ENCODE data around the gene OXNAD1. TPM values are rescaled to one million over a fixed set of nuclear protein-coding genes. Genes with fewer than 3 reads are reported as not detected.

OXNAD1 gene
- total RNA-seq, 2 experiments from 2014 or later, result 64.0 to 70.4 TPM

- Mint-ChIP-seq H3K36me3 (ENCODE audit: low read depth) (no peaks in the 10 kb centered on the region), H3K9me3 (no peaks in the 10 kb centered on the region), H3K4me1 (peaks cover 29% of the 10 kb centered on the region), H3K27me3 (no peaks in the 10 kb centered on the region), H3K27ac (no peak overlapping the region), H3K4me3 (no peak overlapping the region)
- ChIA-PET POLR2A (no interaction called here), CTCF (interaction anchor here (0.7 to 0.8 kb wide), 3 partner anchors 14 to 241 kb away, joined by 4 to 6 read pairs (median 5); no protein-coding TSS in a partner anchor)
- no peak for DNase-seq
Measured at GRCh38 chr3:16251316-16252085, 13.5 kb upstream of the OXNAD1 start.

GRCh38 chr3:16252243-16252978 is 12.6 kb upstream of the OXNAD1 start:
- Mint-ChIP-seq H3K27me3 (no peaks in the 10 kb centered on the region), H3K9me3 (no peaks in the 10 kb centered on the region), H3K4me3 (no peak overlapping the region), H3K36me3 (ENCODE audit: low read depth) (no peaks in the 10 kb centered on the region), H3K27ac (no peak overlapping the region), H3K4me1 (peaks cover 22% of the 10 kb centered on the region)
- ChIA-PET CTCF (interaction anchor here (0.6 to 0.7 kb wide), 3 partner anchors 15 to 276 kb away, joined by 3 to 5 read pairs (median 4); no protein-coding TSS in a partner anchor), POLR2A (no interaction called here)
- DNase-seq, result no peak

DNA sequence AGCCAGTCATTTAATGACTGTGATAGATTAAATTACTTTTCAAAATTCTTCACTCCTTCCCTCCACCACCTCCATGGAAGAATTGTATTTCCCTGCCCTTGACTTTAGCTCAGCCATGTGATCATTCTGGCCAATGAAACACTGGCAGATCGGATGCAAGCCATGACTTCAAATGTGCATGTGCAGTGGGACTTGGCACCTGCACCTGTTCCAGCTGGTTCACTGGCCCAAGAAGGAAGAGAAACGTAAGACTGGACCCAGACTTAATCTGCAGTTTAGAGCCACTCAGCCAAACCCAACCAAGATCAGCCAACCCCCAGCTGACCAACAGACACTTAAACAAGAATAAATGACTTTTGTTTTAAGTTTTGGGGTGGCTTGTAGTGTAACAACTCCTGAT is 12.0 kb upstream of the OXNAD1 start:
- POLR2A ChIA-PET, result no interaction called here
- H3K4me3 Mint-ChIP-seq, result no peak overlapping the region

DNA sequence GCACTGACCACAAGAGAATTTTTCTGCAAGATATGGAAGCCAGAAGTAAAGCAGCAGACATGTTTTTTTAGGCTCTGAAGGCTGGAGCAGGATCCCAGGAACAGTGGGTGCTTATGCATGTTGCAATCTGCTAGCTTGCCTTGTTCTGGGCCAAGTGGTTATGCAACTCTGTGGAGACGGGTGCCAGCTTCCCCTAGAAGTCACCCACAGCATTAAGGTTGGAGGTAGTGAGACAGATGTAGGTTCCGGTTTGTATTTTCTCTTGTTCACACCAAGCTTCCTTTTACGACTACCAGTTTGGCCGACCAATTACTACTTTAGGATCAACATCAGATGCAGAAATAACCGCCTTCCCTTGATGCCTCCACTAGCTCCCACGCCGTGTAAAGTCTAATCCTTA is 11.4 kb upstream of the OXNAD1 start:
- no peak overlapping the region for H3K27ac Mint-ChIP-seq
- H3K4me1 Mint-ChIP-seq, result peaks cover 16% of the 10 kb centered on the region
- no peaks in the 10 kb centered on the region for H3K27me3 Mint-ChIP-seq
- DNase-seq, result no peak
- H3K36me3 Mint-ChIP-seq (ENCODE audit: low read depth), result no peaks in the 10 kb centered on the region
- H3K4me3 Mint-ChIP-seq, result no peak overlapping the region
- CTCF ChIA-PET, result interaction anchor here (1.2 to 2.3 kb wide), 3 partner anchors 11 to 66 kb away, joined by 3 to 8 read pairs (median 5); partner anchors contain the start of genes DPH3 and OXNAD1
- POLR2A ChIA-PET, result no interaction called here
- H3K9me3 Mint-ChIP-seq, result no peaks in the 10 kb centered on the region

More for the DNA sequence above, 12.0 kb upstream of the OXNAD1 start:
- Mint-ChIP-seq H3K4me1 (peaks cover 17% of the 10 kb centered on the region), H3K36me3 (ENCODE audit: low read depth) (no peaks in the 10 kb centered on the region), H3K27me3 (no peaks in the 10 kb centered on the region), H3K27ac (no peak overlapping the region), H3K9me3 (no peaks in the 10 kb centered on the region)
- CTCF ChIA-PET, result interaction anchor here (0.6 kb wide), 1 partner anchor 276 kb away, joined by 3 read pairs; no protein-coding TSS in a partner anchor
- DNase-seq, result no peak

DNA sequence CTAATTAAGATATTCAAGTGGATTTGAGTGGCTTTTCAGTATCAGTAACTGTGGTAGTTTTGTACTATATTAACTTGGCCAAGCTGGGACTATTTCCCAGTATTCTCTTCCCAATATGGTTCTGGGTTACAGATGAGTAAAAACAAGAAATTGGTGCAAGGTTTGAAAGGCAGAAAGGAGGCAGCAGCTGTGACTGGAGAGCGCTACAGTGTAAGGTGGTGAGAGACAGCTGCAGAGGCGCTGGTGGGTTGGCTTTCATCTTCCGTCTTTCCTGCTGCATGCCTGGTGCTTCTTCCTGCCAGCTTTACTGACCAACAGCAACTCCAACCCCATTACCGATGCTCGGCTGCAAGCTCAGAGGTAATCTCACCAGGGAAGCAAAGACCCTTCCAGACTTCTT is 10.1 kb upstream of the OXNAD1 start:
- H3K27me3 Mint-ChIP-seq, result no peaks in the 10 kb centered on the region
- no peak for DNase-seq
- H3K36me3 Mint-ChIP-seq (ENCODE audit: low read depth), result peaks cover 5% of the 10 kb centered on the region
- ChIA-PET POLR2A (no interaction called here), CTCF (interaction anchor here (0.7 to 2.3 kb wide), 6 partner anchors 9 to 640 kb away, joined by 3 to 8 read pairs (median 4); partner anchors contain the start of genes DPH3 and OXNAD1)
- peak overlapping the region; percentile 38 for H3K27ac Mint-ChIP-seq
- H3K9me3 Mint-ChIP-seq, result no peaks in the 10 kb centered on the region
- peak overlapping the region; percentile 21 for H3K4me3 Mint-ChIP-seq
- peaks cover 27% of the 10 kb centered on the region for H3K4me1 Mint-ChIP-seq

- Mint-ChIP-seq H3K27me3 (no peaks in the 10 kb centered on the region), H3K4me3 (peak overlapping the region; percentile 21), H3K27ac (peak overlapping the region; percentile 38), H3K4me1 (peaks cover 29% of the 10 kb centered on the region), H3K9me3 (no peaks in the 10 kb centered on the region), H3K36me3 (ENCODE audit: low read depth) (peaks cover 8% of the 10 kb centered on the region)
- ChIA-PET CTCF (interaction anchor here (0.6 to 2.3 kb wide), 4 partner anchors 9 to 652 kb away, joined by 3 to 8 read pairs (median 4); partner anchors contain the start of genes DPH3 and OXNAD1), POLR2A (no interaction called here)
- no peak for DNase-seq
Measured at GRCh38 chr3:16255326-16255725, 9.7 kb upstream of the OXNAD1 start.

- Mint-ChIP-seq H3K9me3 (no peaks in the 10 kb centered on the region), H3K27ac (no peak overlapping the region), H3K4me3 (no peak overlapping the region), H3K27me3 (no peaks in the 10 kb centered on the region), H3K4me1 (peaks cover 29% of the 10 kb centered on the region), H3K36me3 (ENCODE audit: low read depth) (peaks cover 8% of the 10 kb centered on the region)
- ChIA-PET CTCF (interaction anchor here (0.6 to 2.3 kb wide), 3 partner anchors 9 to 652 kb away, joined by 3 to 8 read pairs (median 4); partner anchors contain the start of genes DPH3 and OXNAD1), POLR2A (no interaction called here)
- no peak for DNase-seq
Measured at GRCh38 chr3:16255726-16256125, 9.3 kb upstream of the OXNAD1 start.

DNA sequence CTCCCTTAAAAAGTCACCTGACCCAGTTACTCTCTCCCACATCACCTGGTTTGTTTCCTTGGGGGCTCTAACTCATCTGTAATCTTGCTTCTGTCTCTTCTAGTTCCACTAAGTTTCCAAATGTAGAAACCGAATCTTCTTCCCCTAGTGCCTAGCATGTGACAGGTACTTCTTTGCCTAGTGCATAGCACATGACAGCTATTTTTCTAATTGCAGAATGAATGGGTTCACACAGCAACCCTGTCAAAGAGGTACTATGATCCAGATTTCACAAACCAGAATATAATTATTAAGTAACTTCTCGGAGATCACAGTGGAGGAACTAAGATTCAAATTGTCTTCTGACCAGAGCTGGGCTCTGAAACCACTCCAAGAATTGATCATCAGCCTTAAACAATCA is 7.7 kb upstream of the OXNAD1 start:
- POLR2A ChIA-PET, result no interaction called here
- CTCF ChIA-PET, result interaction anchor here (1.2 kb wide), 1 partner anchor 69 kb away, joined by 3 read pairs; no protein-coding TSS in a partner anchor

DNA sequence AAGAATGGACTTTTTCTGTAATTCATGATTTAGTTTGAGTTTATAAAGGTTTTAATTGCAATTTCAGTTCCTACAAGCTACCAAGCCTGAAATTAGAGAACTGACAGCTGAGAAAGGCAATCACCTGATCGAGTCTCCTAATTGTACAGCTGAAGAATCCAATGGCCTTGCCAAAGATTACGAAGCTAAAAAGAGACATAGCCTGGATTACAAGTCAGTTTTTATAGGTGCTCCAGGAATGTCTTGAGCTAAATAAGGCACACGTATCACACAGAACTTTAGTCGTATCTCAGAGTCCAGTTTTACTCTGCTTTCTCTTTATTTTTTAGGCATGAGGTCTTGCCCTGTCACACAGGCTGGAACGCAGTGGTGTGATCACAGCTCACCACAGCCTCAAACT is 6.8 kb upstream of the OXNAD1 start:
- H3K4me3 Mint-ChIP-seq, result no peak overlapping the region
- ChIA-PET POLR2A (no interaction called here), CTCF (interaction anchor here (0.7 to 1.0 kb wide), 2 partner anchors 52 to 292 kb away, joined by 3 to 4 read pairs; no protein-coding TSS in a partner anchor)
- DNase-seq, result no peak
- H3K27me3 Mint-ChIP-seq, result no peaks in the 10 kb centered on the region
- peaks cover 29% of the 10 kb centered on the region for H3K4me1 Mint-ChIP-seq
- no peak overlapping the region for H3K27ac Mint-ChIP-seq
- H3K36me3 Mint-ChIP-seq (ENCODE audit: low read depth), result peaks cover 8% of the 10 kb centered on the region
- H3K9me3 Mint-ChIP-seq, result no peaks in the 10 kb centered on the region

More for the DNA sequence above, 7.7 kb upstream of the OXNAD1 start:
- peaks cover 29% of the 10 kb centered on the region for H3K4me1 Mint-ChIP-seq
- H3K9me3 Mint-ChIP-seq, result no peaks in the 10 kb centered on the region
- H3K27ac Mint-ChIP-seq, result no peak overlapping the region
- DNase-seq, result no peak
- peaks cover 8% of the 10 kb centered on the region for H3K36me3 Mint-ChIP-seq (ENCODE audit: low read depth)
- no peak overlapping the region for H3K4me3 Mint-ChIP-seq
- no peaks in the 10 kb centered on the region for H3K27me3 Mint-ChIP-seq

- Mint-ChIP-seq H3K27me3 (no peaks in the 10 kb centered on the region), H3K4me1 (peaks cover 30% of the 10 kb centered on the region), H3K36me3 (ENCODE audit: low read depth) (peaks cover 8% of the 10 kb centered on the region), H3K4me3 (no peak overlapping the region), H3K9me3 (no peaks in the 10 kb centered on the region), H3K27ac (peak overlapping the region; percentile 39)
- no peak for DNase-seq
- ChIA-PET POLR2A (no interaction called here), CTCF (interaction anchor here (0.6 to 1.3 kb wide), 3 partner anchors 12 to 314 kb away, joined by 3 to 4 read pairs (median 4); no protein-coding TSS in a partner anchor)
Measured at GRCh38 chr3:16258866-16259265, 6.1 kb upstream of the OXNAD1 start.

- H3K4me3 Mint-ChIP-seq, result no peak overlapping the region
- DNase-seq, result no peak
- H3K27me3 Mint-ChIP-seq, result no peaks in the 10 kb centered on the region
- peaks cover 8% of the 10 kb centered on the region for H3K36me3 Mint-ChIP-seq (ENCODE audit: low read depth)
- H3K27ac Mint-ChIP-seq, result no peak overlapping the region
- POLR2A ChIA-PET, result no interaction called here
- CTCF ChIA-PET, result interaction anchor here (0.6 to 1.3 kb wide), 2 partner anchors 8 to 13 kb away, joined by 3 read pairs; no protein-coding TSS in a partner anchor
- H3K9me3 Mint-ChIP-seq, result no peaks in the 10 kb centered on the region
- H3K4me1 Mint-ChIP-seq, result peaks cover 24% of the 10 kb centered on the region
Measured at GRCh38 chr3:16260046-16260445, 5.0 kb upstream of the OXNAD1 start.

- Mint-ChIP-seq H3K27me3 (no peaks in the 10 kb centered on the region), H3K9me3 (no peaks in the 10 kb centered on the region), H3K27ac (no peak overlapping the region), H3K4me1 (peaks cover 35% of the 10 kb centered on the region), H3K36me3 (ENCODE audit: low read depth) (peaks cover 8% of the 10 kb centered on the region), H3K4me3 (no peak overlapping the region)
- POLR2A ChIA-PET, result no interaction called here
- no peak for DNase-seq
- CTCF ChIA-PET, result no interaction called here
Measured at GRCh38 chr3:16262174-16262573, 2.8 kb upstream of the OXNAD1 start.
